ENCODE measurements around the gene SSX1. TPM values are rescaled to one million over a fixed set of nuclear protein-coding genes. Genes with fewer than 3 reads are reported as not detected.
"Not testable (repeated sequence)": the region's sequence is repeated elsewhere in the genome, so short reads cannot be mapped to it uniquely, and the experiment has no call there.

Gene SSX1, protein sequence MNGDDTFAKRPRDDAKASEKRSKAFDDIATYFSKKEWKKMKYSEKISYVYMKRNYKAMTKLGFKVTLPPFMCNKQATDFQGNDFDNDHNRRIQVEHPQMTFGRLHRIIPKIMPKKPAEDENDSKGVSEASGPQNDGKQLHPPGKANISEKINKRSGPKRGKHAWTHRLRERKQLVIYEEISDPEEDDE
- not detected in 2 replicates for total RNA-seq
- long read RNA-seq = 0 reads

DNA sequence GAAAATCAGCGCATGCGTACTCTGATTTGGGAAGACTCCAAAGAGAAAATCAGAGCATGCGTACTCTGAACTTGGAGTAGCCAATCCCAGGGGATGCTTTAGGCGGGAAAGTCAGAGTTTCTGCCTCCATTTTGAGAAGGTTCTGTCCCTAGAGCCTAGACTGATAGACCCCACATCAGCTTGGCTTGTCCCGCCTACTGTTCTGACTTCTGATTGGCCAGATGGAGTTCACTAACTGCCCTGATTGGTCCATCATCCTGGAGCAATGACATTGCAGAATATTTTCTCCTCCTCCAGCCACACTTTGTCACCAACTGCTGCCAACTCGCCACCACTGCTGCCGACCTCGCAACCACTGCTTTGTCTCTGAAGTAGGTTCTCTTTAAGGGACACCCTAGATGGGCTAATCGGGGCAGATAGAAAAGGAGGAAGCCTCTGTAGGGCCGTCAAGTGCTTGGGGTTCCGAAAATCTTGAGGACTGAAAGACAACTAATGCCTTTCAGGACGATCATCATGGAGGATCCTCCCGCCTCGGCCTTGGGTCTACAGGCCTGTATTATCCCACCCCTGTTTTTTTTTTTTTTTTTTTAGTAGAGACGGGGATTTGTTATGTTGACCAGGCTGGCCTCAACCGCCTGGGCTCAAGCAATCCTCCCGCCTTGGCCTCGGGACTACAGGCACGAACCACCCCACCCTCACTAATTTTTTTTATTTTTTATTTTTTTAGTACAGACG lies at the start of gene SSX1:
SSX1 (plus strand) TSS at position 331 of the 735 bp plus-strand sequence. CDS start 1,850 bp downstream, outside the sequence.
- H3K27ac Mint-ChIP-seq; H3K9me3 Mint-ChIP-seq (ENCODE audit: low read depth); H3K4me3 Mint-ChIP-seq (ENCODE audit: low read depth); H3K36me3 Mint-ChIP-seq (ENCODE audit: insufficient read depth); H3K27me3 Mint-ChIP-seq; H3K4me1 Mint-ChIP-seq (ENCODE audit: low read depth); DNase-seq (ENCODE audit: low spot score, unreplicated experiment): not testable (repeated sequence)

DNA sequence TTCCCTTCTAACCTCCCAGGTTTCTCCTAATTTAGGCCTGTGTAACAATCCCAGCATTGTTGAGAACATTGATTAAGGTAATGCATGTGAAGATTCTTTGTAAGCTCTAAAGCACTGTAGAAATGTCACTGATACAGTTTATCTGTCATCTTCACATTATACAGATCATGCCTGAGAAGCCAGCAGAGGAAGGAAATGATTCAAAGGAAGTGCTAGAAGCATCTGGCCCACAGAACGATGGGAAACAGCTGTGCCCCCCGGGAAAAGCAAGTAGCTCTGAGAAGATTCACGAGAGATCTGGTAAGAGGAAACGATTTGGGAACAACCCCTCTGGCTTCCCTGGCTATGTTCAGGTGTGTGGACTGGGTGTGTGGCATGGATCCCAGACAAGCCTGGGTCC lies 40.9 kb upstream of the SSX1 start:
- DNase-seq (ENCODE audit: low spot score, unreplicated experiment); H3K27ac Mint-ChIP-seq; H3K27me3 Mint-ChIP-seq; H3K4me3 Mint-ChIP-seq (ENCODE audit: low read depth); H3K4me1 Mint-ChIP-seq (ENCODE audit: low read depth); H3K36me3 Mint-ChIP-seq (ENCODE audit: insufficient read depth): not testable (repeated sequence)
- peaks cover 24% of the 10 kb centered on the region for H3K9me3 Mint-ChIP-seq (ENCODE audit: low read depth)

DNA sequence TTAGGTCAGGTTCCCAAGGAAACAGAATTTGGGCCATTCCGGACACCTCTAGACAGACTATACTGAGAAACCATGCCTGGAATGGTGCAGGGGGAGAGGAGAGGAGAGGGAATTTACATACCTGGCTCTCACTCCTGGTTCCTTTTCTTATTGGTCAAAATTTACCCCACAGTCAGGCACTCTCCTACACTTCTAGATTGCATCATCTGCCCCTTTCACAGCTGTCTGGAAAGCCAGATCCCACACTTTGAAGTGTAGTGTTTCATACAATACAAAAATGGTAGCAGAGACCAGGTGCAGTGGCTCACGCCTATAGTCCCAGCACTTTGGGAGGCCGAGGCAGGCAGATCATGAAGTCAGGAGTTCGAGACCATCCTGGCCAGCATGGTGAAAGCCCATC lies 31.0 kb upstream of the SSX1 start:
- not testable (repeated sequence) for H3K4me1 Mint-ChIP-seq (ENCODE audit: low read depth); H3K9me3 Mint-ChIP-seq (ENCODE audit: low read depth); DNase-seq (ENCODE audit: low spot score, unreplicated experiment); H3K27me3 Mint-ChIP-seq; H3K4me3 Mint-ChIP-seq (ENCODE audit: low read depth); H3K36me3 Mint-ChIP-seq (ENCODE audit: insufficient read depth); H3K27ac Mint-ChIP-seq

DNA sequence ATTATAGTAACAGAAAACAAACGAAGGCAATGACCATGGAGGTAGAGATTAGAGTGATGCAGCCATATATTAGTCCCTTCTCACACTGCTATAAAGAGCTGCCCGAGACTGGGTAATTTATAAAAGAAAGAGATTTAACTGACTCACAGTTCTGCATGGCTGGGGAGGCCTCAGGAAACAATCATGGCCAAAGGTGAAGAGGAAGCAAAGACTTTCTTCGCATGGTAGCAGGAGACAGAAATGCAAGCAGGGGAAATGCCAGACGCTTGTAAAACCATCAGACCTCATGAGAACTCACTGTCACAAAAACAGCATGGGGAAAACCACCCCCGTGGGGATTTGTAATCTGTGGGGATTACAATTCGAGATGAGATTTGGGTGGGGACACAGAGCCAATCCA lies 2.2 kb upstream of the SSX1 start:
- H3K27ac Mint-ChIP-seq; H3K27me3 Mint-ChIP-seq; H3K4me3 Mint-ChIP-seq (ENCODE audit: low read depth); H3K9me3 Mint-ChIP-seq (ENCODE audit: low read depth); DNase-seq (ENCODE audit: low spot score, unreplicated experiment); H3K4me1 Mint-ChIP-seq (ENCODE audit: low read depth); H3K36me3 Mint-ChIP-seq (ENCODE audit: insufficient read depth): not testable (repeated sequence)

DNA sequence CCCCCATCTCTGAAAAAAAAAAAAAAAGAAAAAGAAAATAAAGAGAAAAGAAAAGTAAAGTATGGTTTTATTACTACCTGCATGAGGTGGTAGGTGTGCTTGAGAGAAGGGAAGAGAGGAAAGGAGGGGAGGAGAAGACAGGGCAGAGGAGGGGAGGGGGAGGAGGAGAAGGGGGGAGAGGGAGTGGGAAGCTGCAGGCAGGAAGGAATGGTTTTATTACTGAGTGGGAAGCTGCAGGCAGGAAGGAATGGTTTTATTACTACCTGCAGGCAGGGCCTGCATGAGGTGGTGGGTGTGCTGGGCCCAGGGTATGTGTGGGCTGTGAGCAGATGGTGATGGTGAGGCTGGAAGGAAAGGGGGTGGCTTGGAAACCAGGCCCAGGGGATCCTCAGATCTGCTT lies 19.2 kb downstream of the SSX1 start:
- not testable (repeated sequence) for H3K27ac Mint-ChIP-seq; H3K4me1 Mint-ChIP-seq (ENCODE audit: low read depth); H3K36me3 Mint-ChIP-seq (ENCODE audit: insufficient read depth); DNase-seq (ENCODE audit: low spot score, unreplicated experiment); H3K4me3 Mint-ChIP-seq (ENCODE audit: low read depth); H3K27me3 Mint-ChIP-seq
- peaks cover 15% of the 10 kb centered on the region for H3K9me3 Mint-ChIP-seq (ENCODE audit: low read depth)

DNA sequence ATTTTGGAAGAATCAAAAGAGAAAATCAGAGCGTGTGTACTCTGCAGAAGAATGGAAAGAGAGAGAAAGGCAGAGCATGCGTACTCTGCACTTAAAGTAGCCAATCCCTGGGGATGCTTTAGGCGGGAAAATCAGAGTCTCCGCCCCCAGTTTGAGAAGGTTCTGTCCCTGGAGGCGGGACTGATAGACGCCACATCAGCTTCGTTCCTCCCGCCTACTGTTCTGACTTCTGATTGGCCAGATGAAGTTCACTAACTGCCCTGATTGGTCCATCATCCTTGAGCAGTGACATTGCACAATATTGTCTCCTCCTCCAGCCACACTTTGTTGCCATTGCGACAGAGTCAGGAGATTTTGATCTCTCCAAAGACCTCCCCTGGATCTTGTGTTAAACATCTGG lies 23.8 kb downstream of the SSX1 start:
- TF ChIP-seq, protein P1, sequence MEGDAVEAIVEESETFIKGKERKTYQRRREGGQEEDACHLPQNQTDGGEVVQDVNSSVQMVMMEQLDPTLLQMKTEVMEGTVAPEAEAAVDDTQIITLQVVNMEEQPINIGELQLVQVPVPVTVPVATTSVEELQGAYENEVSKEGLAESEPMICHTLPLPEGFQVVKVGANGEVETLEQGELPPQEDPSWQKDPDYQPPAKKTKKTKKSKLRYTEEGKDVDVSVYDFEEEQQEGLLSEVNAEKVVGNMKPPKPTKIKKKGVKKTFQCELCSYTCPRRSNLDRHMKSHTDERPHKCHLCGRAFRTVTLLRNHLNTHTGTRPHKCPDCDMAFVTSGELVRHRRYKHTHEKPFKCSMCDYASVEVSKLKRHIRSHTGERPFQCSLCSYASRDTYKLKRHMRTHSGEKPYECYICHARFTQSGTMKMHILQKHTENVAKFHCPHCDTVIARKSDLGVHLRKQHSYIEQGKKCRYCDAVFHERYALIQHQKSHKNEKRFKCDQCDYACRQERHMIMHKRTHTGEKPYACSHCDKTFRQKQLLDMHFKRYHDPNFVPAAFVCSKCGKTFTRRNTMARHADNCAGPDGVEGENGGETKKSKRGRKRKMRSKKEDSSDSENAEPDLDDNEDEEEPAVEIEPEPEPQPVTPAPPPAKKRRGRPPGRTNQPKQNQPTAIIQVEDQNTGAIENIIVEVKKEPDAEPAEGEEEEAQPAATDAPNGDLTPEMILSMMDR (IDR thresholded peaks at IDR 0.05; ENCODE audit: unreplicated experiment) = no peak
- H3K9me3 Mint-ChIP-seq (ENCODE audit: low read depth) = peaks cover 7% of the 10 kb centered on the region
- H3K4me1 Mint-ChIP-seq (ENCODE audit: low read depth) = no peaks in the 10 kb centered on the region
- no peaks in the 10 kb centered on the region for H3K27me3 Mint-ChIP-seq
- no peak overlapping the region for H3K27ac Mint-ChIP-seq
- no peaks in the 10 kb centered on the region for H3K36me3 Mint-ChIP-seq (ENCODE audit: insufficient read depth)
- no peak overlapping the region for H3K4me3 Mint-ChIP-seq (ENCODE audit: low read depth)
- no peak for DNase-seq (ENCODE audit: low spot score, unreplicated experiment)

DNA sequence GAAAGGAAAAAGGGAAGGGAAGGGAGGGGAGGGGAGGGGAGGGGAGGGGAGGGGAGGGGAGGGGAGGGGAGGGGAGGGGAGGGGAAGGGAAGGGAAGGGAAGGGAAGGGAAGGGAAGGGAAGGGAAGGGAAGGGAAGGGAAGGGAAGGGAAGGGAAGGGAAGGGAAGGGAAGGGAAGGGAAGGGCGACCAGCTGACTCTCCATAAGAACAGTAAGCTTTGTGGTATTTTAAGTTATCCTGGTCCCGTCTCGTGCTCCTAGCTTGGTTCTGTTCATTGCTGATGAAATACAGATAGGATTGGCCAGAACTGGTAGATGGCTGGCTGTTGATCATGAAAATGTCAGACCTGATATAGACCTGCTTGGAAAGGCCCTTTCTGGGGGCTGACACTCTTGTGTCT lies 25.5 kb downstream of the SSX1 start:
- not testable (repeated sequence) for DNase-seq (ENCODE audit: low spot score, unreplicated experiment); H3K36me3 Mint-ChIP-seq (ENCODE audit: insufficient read depth); H3K27me3 Mint-ChIP-seq; H3K9me3 Mint-ChIP-seq (ENCODE audit: low read depth); H3K4me3 Mint-ChIP-seq (ENCODE audit: low read depth); H3K4me1 Mint-ChIP-seq (ENCODE audit: low read depth); H3K27ac Mint-ChIP-seq

DNA sequence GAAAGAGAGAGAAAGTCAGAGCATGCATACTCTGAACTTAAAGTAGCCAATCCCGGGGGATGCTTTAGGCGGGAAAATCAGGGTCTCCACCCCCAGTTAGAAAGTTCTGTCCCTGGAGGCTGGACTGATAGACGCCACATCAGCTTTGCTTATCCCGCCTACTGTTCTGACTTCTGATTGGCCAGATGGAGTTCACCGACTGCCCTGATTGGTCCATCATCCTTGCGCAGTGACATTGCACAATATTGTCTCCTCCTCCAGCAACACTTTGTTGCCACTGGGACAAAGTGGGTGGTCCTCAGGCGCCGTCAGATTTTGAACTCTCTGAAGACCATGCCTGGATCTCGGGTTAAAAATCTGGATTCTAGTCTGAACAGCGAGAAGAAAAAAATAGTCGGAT lies 51.0 kb downstream of the SSX1 start:
- H3K36me3 Mint-ChIP-seq (ENCODE audit: insufficient read depth) = no peaks in the 10 kb centered on the region
- H3K27me3 Mint-ChIP-seq = no peaks in the 10 kb centered on the region
- no peaks in the 10 kb centered on the region for H3K4me1 Mint-ChIP-seq (ENCODE audit: low read depth)
- no peak overlapping the region for H3K4me3 Mint-ChIP-seq (ENCODE audit: low read depth)
- no peak for DNase-seq (ENCODE audit: low spot score, unreplicated experiment)
- no peak overlapping the region for H3K27ac Mint-ChIP-seq
- peaks cover 13% of the 10 kb centered on the region for H3K9me3 Mint-ChIP-seq (ENCODE audit: low read depth)
- TF ChIP-seq, protein P1 (IDR thresholded peaks at IDR 0.05; ENCODE audit: unreplicated experiment) = no peak

DNA sequence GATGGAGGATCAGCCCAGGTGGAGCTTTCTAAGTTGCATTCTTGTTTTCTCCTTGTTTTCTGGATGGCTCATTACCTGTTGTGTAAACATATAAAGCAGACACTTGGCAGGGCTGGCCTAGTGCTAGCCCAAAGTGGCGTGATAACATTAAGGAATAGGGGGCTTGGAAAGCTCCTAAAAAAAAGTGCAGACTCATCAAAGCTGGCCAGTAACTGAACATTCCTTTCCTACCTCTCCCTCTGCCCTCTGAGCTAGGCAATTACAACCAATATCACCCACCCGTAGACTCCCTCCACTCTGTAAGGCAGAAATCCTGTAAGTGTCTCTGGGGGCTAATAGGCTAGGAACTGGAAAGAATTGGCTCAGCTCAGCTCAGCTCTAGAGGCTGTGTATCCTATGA lies 58.8 kb downstream of the SSX1 start:
- H3K36me3 Mint-ChIP-seq (ENCODE audit: insufficient read depth); H3K27ac Mint-ChIP-seq; H3K27me3 Mint-ChIP-seq; H3K9me3 Mint-ChIP-seq (ENCODE audit: low read depth); DNase-seq (ENCODE audit: low spot score, unreplicated experiment); H3K4me1 Mint-ChIP-seq (ENCODE audit: low read depth); H3K4me3 Mint-ChIP-seq (ENCODE audit: low read depth): not testable (repeated sequence)
